ENCODE measurements around the gene NPHP1.
"Not testable (repeated sequence)": the region's sequence is repeated elsewhere in the genome, so short reads cannot be mapped to it uniquely, and the experiment has no call there.

DNA sequence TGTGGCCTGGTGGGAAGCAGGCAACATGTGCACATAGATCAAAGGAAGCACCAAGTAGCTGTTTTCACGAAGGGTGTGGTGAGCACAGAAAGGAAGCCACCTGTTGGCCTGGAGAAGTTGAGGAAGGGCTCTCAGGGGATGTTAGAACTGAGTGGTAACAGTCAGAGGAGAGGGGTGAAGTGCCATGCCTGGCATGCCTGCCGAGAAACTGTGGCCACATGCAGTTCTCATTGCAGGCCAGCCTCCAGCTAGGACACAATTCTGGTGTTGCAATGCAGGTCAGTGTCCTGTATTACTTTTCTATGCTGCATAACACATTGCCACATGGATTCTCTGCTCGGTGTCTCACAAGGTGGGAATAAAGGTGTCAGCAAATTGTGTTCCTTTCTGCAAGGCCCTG lies 38.5 kb upstream of the NPHP1 start:
- not testable (repeated sequence) for TF ChIP-seq EZH2 (IDR thresholded peaks at IDR 0.05; ENCODE audit: borderline replicate concordance, insufficient read depth, low read length, poor library complexity, severe bottlenecking); RAD21 (conservative IDR thresholded peaks at IDR 0.05); TAF1 (IDR thresholded peaks at IDR 0.05; ENCODE audit: low read depth); REST (IDR thresholded peaks at IDR 0.05; ENCODE audit: borderline replicate concordance)
- TF ChIP-seq, protein P1, sequence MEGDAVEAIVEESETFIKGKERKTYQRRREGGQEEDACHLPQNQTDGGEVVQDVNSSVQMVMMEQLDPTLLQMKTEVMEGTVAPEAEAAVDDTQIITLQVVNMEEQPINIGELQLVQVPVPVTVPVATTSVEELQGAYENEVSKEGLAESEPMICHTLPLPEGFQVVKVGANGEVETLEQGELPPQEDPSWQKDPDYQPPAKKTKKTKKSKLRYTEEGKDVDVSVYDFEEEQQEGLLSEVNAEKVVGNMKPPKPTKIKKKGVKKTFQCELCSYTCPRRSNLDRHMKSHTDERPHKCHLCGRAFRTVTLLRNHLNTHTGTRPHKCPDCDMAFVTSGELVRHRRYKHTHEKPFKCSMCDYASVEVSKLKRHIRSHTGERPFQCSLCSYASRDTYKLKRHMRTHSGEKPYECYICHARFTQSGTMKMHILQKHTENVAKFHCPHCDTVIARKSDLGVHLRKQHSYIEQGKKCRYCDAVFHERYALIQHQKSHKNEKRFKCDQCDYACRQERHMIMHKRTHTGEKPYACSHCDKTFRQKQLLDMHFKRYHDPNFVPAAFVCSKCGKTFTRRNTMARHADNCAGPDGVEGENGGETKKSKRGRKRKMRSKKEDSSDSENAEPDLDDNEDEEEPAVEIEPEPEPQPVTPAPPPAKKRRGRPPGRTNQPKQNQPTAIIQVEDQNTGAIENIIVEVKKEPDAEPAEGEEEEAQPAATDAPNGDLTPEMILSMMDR (IDR thresholded peaks at IDR 0.05; ENCODE audit: poor library complexity, severe bottlenecking) = not testable (repeated sequence)
